Stimulated activated CD4-positive, alpha-beta T cell treated with anti-CD3 and anti-CD28 coated beads, Interleukin-1b, Interleukin-23, amount 100 ng/mL, for 1 hour (primary cell): ENCODE data around the gene PI4KB.
A peak's percentile ranks its signal among the peaks of the same experiment; 100 is the strongest.

Experiments
- DNase-seq, 2 donors: peaks; one replicate each; pipeline ENCODE4 v3.0.0-alpha.2; 2020; ENCODE audit warnings: low read depth in 2 of 2

Gene PI4KB

GRCh38 chr1:151311589-151312331 is 15.5 kb downstream of the PI4KB start:
- peak; percentile 52 to 56 for DNase-seq

DNA sequence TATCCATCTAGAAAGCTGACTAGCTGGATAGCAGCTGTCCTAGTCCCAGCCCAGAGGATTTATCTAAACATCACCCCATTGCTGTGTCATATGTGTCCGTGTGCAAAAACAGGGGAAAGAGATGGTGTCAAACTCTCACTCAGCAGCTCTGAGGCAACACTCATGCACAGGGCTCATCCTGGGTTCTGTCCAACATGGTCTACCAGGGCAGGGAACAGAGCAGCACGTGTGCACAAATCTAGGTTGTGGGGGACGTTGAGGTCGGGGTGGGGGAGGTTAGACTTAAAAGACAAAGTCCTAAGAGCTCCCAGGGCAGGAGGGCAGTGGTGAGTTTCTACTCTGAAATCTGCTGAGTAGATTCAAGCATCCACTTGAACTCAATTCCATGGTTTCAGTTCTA is 16.2 kb downstream of the PI4KB start:
- DNase-seq: no peak

DNA sequence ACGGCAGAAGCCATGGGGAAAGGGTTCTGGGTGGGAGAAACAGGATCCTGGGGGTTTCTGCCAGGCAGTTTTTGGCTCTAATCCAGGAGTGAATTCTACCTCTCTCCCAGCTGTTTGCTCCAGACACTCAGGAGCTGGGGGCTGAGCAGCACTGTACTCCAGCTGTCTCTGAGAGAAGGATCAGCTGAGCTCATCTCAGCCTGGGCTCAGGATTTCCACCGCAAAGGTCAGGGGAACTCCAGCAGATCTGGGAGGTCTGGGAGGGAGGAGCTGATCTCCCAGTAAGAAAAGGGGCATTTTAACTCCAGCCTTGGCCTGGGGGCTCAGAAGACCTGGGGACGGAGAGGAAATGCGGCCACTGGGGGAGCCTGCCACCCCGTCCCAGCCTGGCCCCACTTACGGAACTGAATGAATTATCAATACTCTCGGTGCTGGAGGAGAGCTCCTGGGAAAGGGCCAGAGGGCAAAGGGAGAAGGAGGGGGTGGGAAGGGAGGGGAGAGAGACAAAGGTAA is 17.3 kb downstream of the PI4KB start:
- no peak for DNase-seq

DNA sequence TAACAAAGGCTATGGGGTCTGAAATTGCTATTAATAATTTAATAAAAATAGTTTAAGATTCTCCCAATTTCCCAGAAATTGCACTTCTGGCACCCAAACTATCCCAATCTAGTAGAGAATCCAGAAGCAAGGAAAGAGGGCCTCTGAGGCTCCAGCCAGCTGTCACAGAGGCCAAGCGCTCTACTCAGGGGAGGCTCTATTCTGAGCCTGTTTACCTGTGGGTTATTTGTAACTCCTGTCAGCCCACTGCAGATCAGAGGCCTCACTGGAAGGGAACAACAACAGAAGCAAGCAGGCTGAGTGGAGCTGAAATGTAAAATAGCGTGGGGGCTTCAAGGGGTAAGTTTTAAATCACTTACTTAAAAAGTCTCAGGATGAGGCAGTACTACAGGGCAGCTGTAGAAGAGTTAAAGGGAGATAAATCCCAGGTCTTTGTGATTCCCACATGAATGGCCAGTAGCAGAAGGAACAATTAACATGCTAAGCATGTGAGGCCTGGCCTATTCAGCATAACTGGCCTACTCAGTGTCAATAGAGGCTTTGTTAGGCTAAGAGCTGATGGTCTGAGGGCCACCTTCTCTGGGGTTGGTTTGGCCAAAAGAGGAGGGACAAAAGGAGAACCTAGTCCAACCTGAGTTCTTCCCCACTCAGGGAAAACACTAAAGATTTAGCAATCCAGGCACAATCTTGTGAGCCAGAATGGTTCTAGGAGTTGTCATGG is 32.3 kb downstream of the PI4KB start:
- DNase-seq: no peak

- DNase-seq: no peak
These were observed 34.1 kb downstream of the PI4KB start for GRCh38 chr1:151293093-151293492.

GRCh38 chr1:151292207-151293030 is 34.8 kb downstream of the PI4KB start:
- no peak for DNase-seq

DNA sequence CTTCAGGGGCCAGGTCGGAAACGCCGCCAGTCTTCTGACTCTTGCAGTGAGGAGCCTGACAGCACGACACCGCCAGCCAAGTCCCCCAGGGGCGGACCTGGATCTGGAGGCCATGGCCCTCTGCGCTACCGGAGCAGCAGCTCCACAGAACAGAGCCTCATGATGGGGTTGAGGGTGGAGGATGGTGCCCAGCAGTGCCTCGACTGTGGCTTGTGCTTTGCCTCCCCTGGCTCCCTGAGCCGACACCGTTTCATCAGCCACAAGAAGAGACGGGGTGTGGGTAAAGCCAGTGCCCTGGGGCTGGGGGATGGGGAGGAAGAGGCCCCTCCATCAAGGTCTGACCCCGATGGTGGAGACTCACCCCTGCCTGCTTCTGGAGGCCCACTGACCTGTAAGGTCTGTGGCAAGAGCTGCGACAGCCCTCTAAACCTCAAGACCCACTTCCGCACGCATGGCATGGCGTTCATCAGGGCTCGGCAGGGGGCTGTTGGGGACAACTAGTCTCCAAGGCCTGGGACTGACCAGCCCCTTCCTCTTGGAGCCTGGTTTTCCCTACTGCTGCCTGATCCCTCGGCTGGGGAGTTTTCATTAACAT is 36.4 kb downstream of the PI4KB start:
- no peak for DNase-seq

- DNase-seq: no peak
These were observed 37.1 kb downstream of the PI4KB start for GRCh38 chr1:151289991-151290708.

DNA sequence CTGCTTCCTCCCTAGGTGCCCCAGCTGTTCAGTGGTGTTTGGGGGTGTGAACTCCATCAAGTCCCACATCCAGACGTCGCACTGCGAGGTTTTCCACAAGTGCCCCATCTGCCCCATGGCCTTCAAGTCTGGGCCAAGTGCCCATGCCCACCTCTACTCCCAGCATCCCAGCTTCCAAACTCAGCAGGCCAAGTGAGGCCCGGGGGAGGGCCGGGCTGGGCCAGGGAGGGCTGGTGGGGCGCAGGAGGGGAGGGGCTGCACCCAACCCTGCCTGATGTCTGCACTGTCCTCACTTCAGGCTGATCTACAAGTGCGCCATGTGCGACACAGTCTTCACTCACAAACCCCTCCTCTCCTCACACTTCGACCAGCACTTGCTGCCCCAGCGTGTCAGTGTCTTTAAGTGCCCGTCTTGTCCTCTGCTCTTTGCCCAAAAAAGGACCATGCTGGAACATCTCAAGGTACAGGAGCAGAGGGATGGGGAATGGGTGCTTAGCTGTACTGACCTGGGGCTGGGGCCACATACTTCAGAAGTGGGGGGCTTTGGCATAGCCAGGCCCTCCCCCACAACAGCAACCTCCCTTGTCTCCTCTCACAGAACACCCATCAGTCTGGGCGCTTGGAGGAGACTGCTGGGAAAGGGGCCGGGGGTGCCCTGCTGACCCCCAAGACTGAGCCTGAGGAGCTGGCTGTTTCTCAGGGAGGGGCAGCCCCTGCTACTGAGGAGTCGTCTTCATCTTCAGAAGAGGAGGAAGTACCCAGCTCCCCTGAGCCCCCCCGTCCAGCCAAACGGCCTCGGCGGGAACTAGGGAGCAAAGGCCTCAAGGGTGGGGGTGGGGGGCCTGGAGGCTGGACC is 37.9 kb downstream of the PI4KB start:
- DNase-seq: no peak

GRCh38 chr1:151288502-151288901 is 38.7 kb downstream of the PI4KB start:
- no peak for DNase-seq

DNA sequence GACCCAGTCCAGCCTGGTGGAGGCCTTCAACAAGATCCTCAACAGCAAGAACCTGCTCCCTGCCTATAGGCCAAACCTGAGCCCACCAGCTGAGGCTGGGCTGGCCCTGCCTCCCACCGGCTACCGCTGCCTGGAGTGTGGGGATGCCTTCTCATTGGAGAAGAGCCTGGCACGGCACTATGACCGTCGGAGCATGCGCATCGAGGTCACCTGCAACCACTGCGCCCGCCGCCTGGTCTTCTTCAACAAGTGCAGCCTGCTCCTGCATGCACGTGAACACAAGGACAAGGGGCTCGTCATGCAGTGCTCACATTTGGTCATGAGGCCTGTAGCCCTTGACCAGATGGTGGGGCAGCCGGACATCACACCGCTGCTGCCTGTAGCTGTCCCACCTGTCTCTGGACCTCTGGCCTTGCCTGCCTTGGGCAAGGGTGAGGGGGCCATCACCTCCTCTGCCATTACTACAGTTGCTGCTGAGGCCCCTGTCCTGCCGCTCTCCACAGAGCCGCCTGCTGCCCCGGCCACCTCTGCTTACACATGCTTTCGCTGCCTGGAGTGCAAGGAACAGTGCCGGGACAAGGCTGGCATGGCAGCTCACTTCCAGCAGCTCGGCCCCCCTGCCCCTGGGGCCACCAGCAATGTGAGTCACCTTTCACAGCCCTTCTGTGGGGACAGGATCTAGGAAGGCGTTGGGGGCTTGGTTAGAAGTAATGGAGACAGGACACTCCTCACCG is 39.3 kb downstream of the PI4KB start:
- DNase-seq: no peak

DNA sequence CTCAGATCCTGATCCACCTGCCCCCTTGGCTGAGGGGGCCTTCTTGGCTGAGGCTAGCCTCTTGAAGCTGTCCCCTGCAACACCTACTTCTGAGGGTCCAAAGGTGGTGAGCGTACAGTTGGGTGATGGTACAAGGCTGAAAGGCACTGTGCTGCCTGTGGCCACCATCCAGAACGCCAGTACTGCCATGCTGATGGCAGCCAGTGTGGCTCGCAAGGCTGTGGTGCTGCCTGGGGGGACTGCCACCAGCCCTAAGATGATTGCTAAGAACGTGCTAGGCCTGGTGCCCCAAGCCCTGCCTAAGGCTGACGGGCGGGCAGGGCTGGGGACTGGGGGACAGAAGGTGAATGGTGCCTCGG is 39.9 kb downstream of the PI4KB start:
- no peak for DNase-seq

- no peak for DNase-seq
These were observed 40.4 kb downstream of the PI4KB start for GRCh38 chr1:151286619-151287340.

- no peak for DNase-seq
These were observed 43.1 kb downstream of the PI4KB start for GRCh38 chr1:151284013-151284577.

DNA sequence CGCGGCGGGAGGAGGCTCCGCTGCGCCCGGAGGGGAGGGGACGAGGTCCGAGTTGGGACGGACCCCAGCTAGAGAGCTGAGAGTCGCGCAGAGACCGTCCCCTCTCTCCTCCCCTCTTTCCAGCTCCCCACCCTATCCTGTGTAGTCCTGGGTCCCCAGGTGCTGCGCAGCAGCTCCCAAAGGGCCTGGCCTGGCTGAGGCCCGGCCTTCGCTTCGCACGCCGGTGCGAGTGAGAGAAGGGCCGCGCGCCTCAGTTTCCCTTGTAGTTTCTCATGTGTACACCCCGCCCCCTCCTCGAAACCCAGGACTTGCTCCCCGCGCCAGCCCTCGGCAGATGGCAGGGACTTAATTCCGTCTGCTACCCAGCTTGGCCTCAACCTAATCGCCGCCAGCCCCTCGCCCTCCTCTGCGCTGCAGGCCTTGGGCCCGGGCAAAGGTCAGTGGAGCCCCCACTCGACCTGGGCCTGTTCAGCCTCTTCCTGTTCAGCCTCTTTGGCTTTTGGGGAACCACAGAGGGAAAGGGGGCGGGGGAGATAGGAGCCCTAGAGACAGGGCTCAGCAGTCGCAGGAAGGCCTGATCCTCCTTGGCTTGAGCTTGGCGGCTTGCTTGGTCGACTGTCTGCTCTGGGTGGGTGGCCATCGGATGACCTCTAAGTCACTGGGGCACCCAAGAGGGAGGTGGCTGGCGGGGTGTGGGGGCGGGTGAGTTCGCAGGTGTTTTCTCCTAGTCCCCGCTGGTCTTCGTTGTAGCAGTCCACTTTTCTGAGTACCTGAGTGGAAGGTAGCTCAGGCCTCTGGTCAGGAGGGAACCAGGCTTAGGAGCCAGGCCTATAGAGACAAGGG is 44.1 kb downstream of the PI4KB start:
- no peak for DNase-seq

DNA sequence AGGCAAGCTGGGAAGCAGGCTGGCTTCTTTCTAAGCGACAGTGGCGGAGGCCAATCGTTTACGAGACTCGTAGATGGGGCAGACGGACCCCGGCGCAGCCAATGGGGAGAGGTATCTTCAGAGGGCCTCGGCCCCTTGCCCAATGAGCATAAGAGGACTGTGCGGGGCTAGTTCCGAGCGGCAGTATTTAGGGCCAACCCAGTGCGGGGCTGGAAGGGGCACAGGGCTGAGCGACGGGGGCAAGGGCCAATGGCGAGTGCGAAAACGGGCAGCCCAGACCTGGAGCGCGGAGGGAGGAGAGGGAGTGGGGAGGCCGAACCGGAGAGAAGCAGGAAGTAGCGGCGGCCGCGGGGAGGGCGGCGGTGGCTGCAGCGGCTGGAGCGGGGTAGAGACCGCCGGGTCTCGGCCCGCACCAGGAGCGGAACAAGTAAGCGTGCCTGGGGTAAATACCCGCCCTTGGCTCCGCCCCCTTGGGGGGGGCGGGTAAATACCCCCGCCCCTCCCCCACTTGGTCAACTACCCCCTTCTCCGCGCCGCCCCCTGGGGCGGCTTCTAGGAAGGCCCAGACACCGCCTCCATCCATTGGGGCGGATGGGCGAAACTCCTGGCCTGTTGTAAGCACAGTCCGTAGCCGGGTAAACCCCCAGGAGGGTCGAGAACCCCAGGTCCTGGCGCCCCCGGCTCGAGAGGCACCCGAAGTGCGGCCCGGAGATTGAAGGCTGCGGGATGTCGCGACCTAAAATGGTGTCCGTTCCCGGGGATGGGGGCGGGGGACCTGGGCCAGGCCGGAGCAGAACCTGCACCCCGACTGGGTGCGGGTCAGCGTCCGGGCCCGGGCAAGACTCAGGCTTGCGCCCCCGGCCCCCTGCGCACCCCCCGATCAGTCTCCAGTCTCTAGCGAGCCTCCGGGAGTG is 45.0 kb downstream of the PI4KB start, which contains the start of gene ZNF687:
Gene ZNF687, plus strand, starts transcription at position 331 of the 914 bp plus-strand sequence. CDS start 3,993 bp downstream, outside the sequence.
- DNase-seq: peak; percentile 91 to 97
